HepG2 (cell line): ENCODE measurements around the gene PPARA. TPM values are rescaled to one million over a fixed set of nuclear protein-coding genes. Genes with fewer than 3 reads are reported as not detected.

Source experiments
- ATAC-seq: fragments of 200-7000 bp; cut with Tn5 transposase; 3 replicates; pipeline ENCODE4 v1.9.1; 2020; ENCODE audit warnings: mild to moderate bottlenecking, moderate library complexity
- BruUV-seq: library from RNA; stranded (reverse); fragments of 400-500 nt; replicated peaks from 2 replicates; lab custom pipeline; 2021; lab: Mats Ljungman, UMichigan
- CTCF ChIA-PET: fragments of 300-600 bp; formaldehyde crosslinking; extraction: SDS; loops from one replicate; lab custom pipeline; 2021; ENCODE audit warnings: low total read pairs, inconsistent platforms, low intra/inter-chr PET ratio; lab: Yijun Ruan, JAX
- POLR2A ChIA-PET: fragments of 350-600 bp; sonication (Branson Sonifier 250); formaldehyde crosslinking; loops from one replicate; lab custom pipeline; 2020; ENCODE audit warnings: antibody characterized with exemption, inconsistent platforms; lab: Yijun Ruan, JAX
- DNase-seq: peaks from one replicate; pipeline ENCODE4 v3.0.0-alpha.2; 2015; ENCODE audit warnings: low spot score
- FAIRE-seq: peaks from 3 replicates; lab custom pipeline; 2011; peaks lifted over from hg19 to GRCh38; lab: Jason Lieb, UNC
- H2AFZ ChIP-seq: one replicate; pipeline ENCODE4 v1.6.1; 2011; ENCODE audit warnings: low read length, inconsistent platforms
- H3K27ac ChIP-seq: fragments of 300-600 bp; 3 replicates; pipeline ENCODE4 v1.8.0; 2011; ENCODE audit warnings: mixed run types, mild to moderate bottlenecking, mixed read lengths, low read length, inconsistent platforms; ENCODE audit not compliant: insufficient read depth; ENCODE audit errors: extremely low read length
- H3K27me3 ChIP-seq, 2 experiments: fragments of 200-600 bp in 1 of 2; 2 replicates in 1 of 2; 3 replicates in 1 of 2; pipeline versions ENCODE4 v1.6.0 to v1.8.0; 2011; ENCODE audit warnings: low read length in 2 of 2, mild to moderate bottlenecking in 2 of 2, moderate library complexity in 2 of 2, inconsistent platforms in 1 of 2; ENCODE audit not compliant: insufficient read depth in 2 of 2, control insufficient read depth in 1 of 2
- H3K36me3 ChIP-seq, 2 experiments: fragments of 200-600 bp in 1 of 2; replicated peaks in 1 of 2; 2 replicates in 1 of 2; 3 replicates in 1 of 2; pipeline versions ENCODE4 v1.5.1 to v1.8.0; 2011; ENCODE audit warnings: low read length in 2 of 2, inconsistent platforms in 1 of 2; ENCODE audit not compliant: insufficient read depth in 2 of 2, control insufficient read depth in 1 of 2
- H3K4me1 ChIP-seq: 2 replicates; pipeline ENCODE4 v1.5.1; 2012; ENCODE audit warnings: low read length, inconsistent platforms; ENCODE audit not compliant: insufficient read depth
- H3K4me2 ChIP-seq: 2 replicates; pipeline ENCODE4 v1.6.0; 2011; ENCODE audit warnings: low read depth, low read length, inconsistent platforms
- H3K4me3 ChIP-seq, 3 experiments: fragments of 200-600 bp in 1 of 3; sonication (generic), shearing (Covaris generic) in 1 of 3; replicated peaks in 1 of 3; 2 replicates each; pipeline ENCODE4 v1.5.1; 2011 to 2016; ENCODE audit warnings: low read length in 3 of 3, inconsistent platforms in 2 of 3, low read depth in 2 of 3, mild to moderate bottlenecking in 2 of 3, control low read depth in 1 of 3, mixed read lengths in 1 of 3; ENCODE audit not compliant: insufficient read depth in 1 of 3
- H3K79me2 ChIP-seq: one replicate; pipeline ENCODE4 v1.6.1; 2011; ENCODE audit warnings: low read length, inconsistent platforms; ENCODE audit not compliant: insufficient read depth
- H3K9ac ChIP-seq: 2 replicates; pipeline ENCODE4 v1.6.0; 2011; ENCODE audit warnings: mild to moderate bottlenecking, low read depth, low read length, inconsistent platforms; ENCODE audit not compliant: insufficient read depth
- H3K9me3 ChIP-seq: 2 replicates; pipeline ENCODE4 v1.5.1; 2012; ENCODE audit warnings: mild to moderate bottlenecking, low read length
- H4K20me1 ChIP-seq: 2 replicates; pipeline ENCODE4 v1.6.0; 2011; ENCODE audit warnings: inconsistent platforms, mild to moderate bottlenecking, low read length, moderate library complexity; ENCODE audit not compliant: insufficient read depth
- BCL6 ChIP-seq: IDR thresholded peaks from 2 replicates; pipeline ENCODE4 v1.6.1; 2016; ENCODE audit warnings: missing genetic modification reagents, missing compliant biosample characterization
- FOXO4 ChIP-seq: sonication (generic); formaldehyde crosslinking; conservative IDR thresholded peaks from 2 replicates; pipeline ENCODE4 v1.8.1; 2023; ENCODE audit warnings: missing genetic modification reagents
- GLI4 ChIP-seq: sonication (generic); formaldehyde crosslinking; IDR thresholded peaks from 2 replicates; pipeline ENCODE4 v1.5.1; 2020; ENCODE audit warnings: missing genetic modification reagents, mild to moderate bottlenecking, moderate library complexity, borderline replicate concordance
- KDM3A ChIP-seq: IDR thresholded peaks from 2 replicates; pipeline ENCODE4 v1.6.1; 2018; ENCODE audit warnings: low read depth, missing compliant biosample characterization
- MBD4 ChIP-seq: IDR thresholded peaks from 2 replicates; pipeline ENCODE4 v1.6.1; 2012; ENCODE audit warnings: low read length, inconsistent platforms, borderline replicate concordance
- NFRKB ChIP-seq: fragments of 450-650 bp; IDR thresholded peaks from 2 replicates; pipeline ENCODE4 v1.6.1; 2017
- NKX3-1 ChIP-seq: sonication (generic); formaldehyde crosslinking; IDR thresholded peaks from 2 replicates; pipeline ENCODE4 v1.5.0; 2020; ENCODE audit warnings: missing genetic modification reagents
- ONECUT2 ChIP-seq: sonication (generic); formaldehyde crosslinking; IDR thresholded peaks from 2 replicates; pipeline ENCODE4 v1.4.0; 2020; ENCODE audit warnings: missing genetic modification reagents
- SMAD1 ChIP-seq: sonication (generic); formaldehyde crosslinking; IDR thresholded peaks from 2 replicates; pipeline ENCODE4 v1.4.0; 2020; ENCODE audit warnings: missing genetic modification reagents, low read depth, mild to moderate bottlenecking, borderline replicate concordance
- SMARCE1 ChIP-seq: fragments of 450-650 bp; IDR thresholded peaks from 2 replicates; pipeline ENCODE4 v1.6.1; 2017; ENCODE audit warnings: borderline replicate concordance
- ZBTB8A ChIP-seq: sonication (generic); formaldehyde crosslinking; IDR thresholded peaks from 2 replicates; pipeline ENCODE4 v1.4.0; 2020; ENCODE audit warnings: mild to moderate bottlenecking, low read depth, missing genetic modification reagents, borderline replicate concordance
- ZNF292 ChIP-seq: sonication (generic); formaldehyde crosslinking; IDR thresholded peaks from 2 replicates; pipeline ENCODE4 v1.8.1; 2022; ENCODE audit warnings: mild to moderate bottlenecking, low read depth, missing genetic modification reagents, borderline replicate concordance
- ZNF333 ChIP-seq: sonication (generic); formaldehyde crosslinking; IDR thresholded peaks from 2 replicates; pipeline ENCODE4 v1.4.0; 2020; ENCODE audit warnings: mild to moderate bottlenecking, missing genetic modification reagents, borderline replicate concordance
- ZNF550 ChIP-seq: sonication (generic); formaldehyde crosslinking; IDR thresholded peaks from 2 replicates; pipeline ENCODE4 v1.4.0; 2020; ENCODE audit warnings: mild to moderate bottlenecking, missing genetic modification reagents, borderline replicate concordance
- ZSCAN22 ChIP-seq: sonication (generic); formaldehyde crosslinking; IDR thresholded peaks from 2 replicates; pipeline ENCODE4 v1.4.0; 2020; ENCODE audit warnings: mild to moderate bottlenecking, missing genetic modification reagents
- WGBS: methylation state at CpG from one replicate; pipeline ENCODE4 v1.1.6; 2017; ENCODE audit warnings: low lambda C conversion rate; 5-methylcytosine and 5-hydroxymethylcytosine counted together
- in situ Hi-C: cut with HindIII; loops from 2 replicates; pipeline ENCODE4 v1.10.0; 2017; ENCODE audit warnings: low pct_unique_long_range_greater_than_20kb; ENCODE audit not compliant: extremely low pct_ligation_motif_present
- intact Hi-C: fragments of 100-400 bp; cut with micrococcal nuclease; formaldehyde crosslinking; loops from one replicate; pipeline ENCODE4 v1.10.0; 2022; ENCODE audit not compliant: unreplicated experiment
- polyA plus RNA-seq, 8 experiments: library from polyadenylated mRNA; depleted of rRNA in 3 of 8; stranded (reverse) in 7 of 8; unstranded in 1 of 8; fragments of >200 nt; fragmentation: Illumina TruSeq in 4 of 8; extraction: Trizol in 4 of 8; gene quantifications; 2 replicates each; pipeline versions ENCODE4 v1.2.1 to v1.2.3, GENCODE V29; 2011 to 2016; ENCODE audit warnings: low read depth in 4 of 8, missing spikeins in 1 of 8, mixed read lengths in 1 of 8; ENCODE audit not compliant: insufficient read depth in 1 of 8
- total RNA-seq, 5 experiments: library from RNA; depleted of rRNA; stranded (reverse); fragments of >200 nt; fragmentation: Illumina TruSeq; extraction: Trizol; gene quantifications; 2 replicates each; pipeline ENCODE4 v1.2.3, GENCODE V29; 2016; ENCODE audit warnings: low read depth in 1 of 5

PPARA gene
- total and polyA plus RNA-seq, 2 of the 13 experiments (the other 11 are each of a cell fraction or from before 2014, with no cell fraction given), result 18.2 to 24.7 TPM

GRCh38 chr22:46183733-46184132 lies 33.4 kb downstream of the PPARA start:
- Histone ChIP-seq H3K9ac (no peak overlapping the region), H3K4me3 (no peak overlapping the region), H2AFZ (no peak overlapping the region), H4K20me1 (no peaks in the 10 kb centered on the region; the same call in 1 of the 2 replicates), H3K27ac (no peak overlapping the region), H3K36me3 (peaks cover 4 to 46% of the 10 kb centered on the region in 2 experiments), H3K27me3 (no peaks in the 10 kb centered on the region; a peak in 1 of 5 replicates), H3K9me3 (no peaks in the 10 kb centered on the region), H3K4me2 (no peak overlapping the region), H3K79me2 (no peaks in the 10 kb centered on the region)
- intact Hi-C loops, result no loop called here
- FAIRE-seq (no peak), ATAC-seq (no peak)
- WGBS, result 96% methylated on average over 5 of the region's 5 CpGs
- no peak for TF ChIP-seq KDM3A (CRISPR knock-in tag)
- TF ChIP-seq ZNF550 (CRISPR knock-in tag), result no peak
- TF ChIP-seq FOXO4 (CRISPR knock-in tag), result no peak
- no peak for TF ChIP-seq SMARCE1
- no peak for TF ChIP-seq ZBTB8A (CRISPR knock-in tag)
- TF ChIP-seq ONECUT2 (CRISPR knock-in tag), result no peak
- TF ChIP-seq ZNF292 (CRISPR knock-in tag), result no peak
- TF ChIP-seq BCL6, result no peak
- TF ChIP-seq, all 625 proteins: peak for 0
- no peak for DNase-seq
- CTCF ChIA-PET, result no interaction called here
- BruUV-seq, result no TSS peak
- peaks cover 7% of the 10 kb centered on the region for H3K4me1 ChIP-seq
- POLR2A ChIA-PET, result no interaction called here
- in situ Hi-C loops, result no loop called here

- peaks cover 4 to 50% of the 10 kb centered on the region in 2 experiments for H3K36me3 ChIP-seq
- no peak overlapping the region for H3K4me2 ChIP-seq
- intact Hi-C loops, result no loop called here
- CTCF ChIA-PET, result no interaction called here
- H3K4me1 ChIP-seq, result no peaks in the 10 kb centered on the region
- H3K9me3 ChIP-seq, result no peaks in the 10 kb centered on the region
- no peaks in the 10 kb centered on the region; a peak in 1 of 5 replicates for H3K27me3 ChIP-seq
- no peaks in the 10 kb centered on the region for H3K79me2 ChIP-seq
- H2AFZ ChIP-seq, result no peak overlapping the region
- no peak for FAIRE-seq
- POLR2A ChIA-PET, result no interaction called here
- 100% methylated on average over 2 of the region's 2 CpGs for WGBS
- no peak overlapping the region for H3K27ac ChIP-seq
- BruUV-seq, result no TSS peak
- ATAC-seq, result no peak
- H3K9ac ChIP-seq, result no peak overlapping the region
- no peak for TF ChIP-seq GLI4 (CRISPR knock-in tag)
- no peak for TF ChIP-seq MBD4
- no peak for TF ChIP-seq ZSCAN22 (CRISPR knock-in tag)
- no peak for TF ChIP-seq SMAD1
- no peak for TF ChIP-seq ZNF333 (CRISPR knock-in tag)
- no peak for TF ChIP-seq NFRKB
- no peak for TF ChIP-seq NKX3-1
- TF ChIP-seq, all 625 proteins: peak for 0
- in situ Hi-C loops, result no loop called here
- no peak overlapping the region for H3K4me3 ChIP-seq
- H4K20me1 ChIP-seq, result no peaks in the 10 kb centered on the region
- DNase-seq, result no peak
Measured at GRCh38 chr22:46185283-46185682, 35.0 kb downstream of the PPARA start.
